ENCODE measurements around the gene EIF1. TPM values are rescaled to one million over a fixed set of nuclear protein-coding genes. Genes with fewer than 3 reads are reported as not detected.

EIF1 gene
- total RNA-seq, 1 experiment from 2014 or later = 1,945 TPM

GRCh38 chr17:41728056-41728455, 39.4 kb downstream of the EIF1 start:
- ChIA-PET POLR2A (interaction anchor here (1.4 kb wide), 1 partner anchor 38 kb away, joined by 3 read pairs; no protein-coding TSS in a partner anchor), CTCF (interaction anchor here (0.5 to 0.6 kb wide), 2 partner anchors 16 to 18 kb away, joined by 3 read pairs; no protein-coding TSS in a partner anchor)
- H3K4me3 Mint-ChIP-seq (ENCODE audit: unreplicated experiment) = no peak overlapping the region
- TF ChIP-seq, protein P1, sequence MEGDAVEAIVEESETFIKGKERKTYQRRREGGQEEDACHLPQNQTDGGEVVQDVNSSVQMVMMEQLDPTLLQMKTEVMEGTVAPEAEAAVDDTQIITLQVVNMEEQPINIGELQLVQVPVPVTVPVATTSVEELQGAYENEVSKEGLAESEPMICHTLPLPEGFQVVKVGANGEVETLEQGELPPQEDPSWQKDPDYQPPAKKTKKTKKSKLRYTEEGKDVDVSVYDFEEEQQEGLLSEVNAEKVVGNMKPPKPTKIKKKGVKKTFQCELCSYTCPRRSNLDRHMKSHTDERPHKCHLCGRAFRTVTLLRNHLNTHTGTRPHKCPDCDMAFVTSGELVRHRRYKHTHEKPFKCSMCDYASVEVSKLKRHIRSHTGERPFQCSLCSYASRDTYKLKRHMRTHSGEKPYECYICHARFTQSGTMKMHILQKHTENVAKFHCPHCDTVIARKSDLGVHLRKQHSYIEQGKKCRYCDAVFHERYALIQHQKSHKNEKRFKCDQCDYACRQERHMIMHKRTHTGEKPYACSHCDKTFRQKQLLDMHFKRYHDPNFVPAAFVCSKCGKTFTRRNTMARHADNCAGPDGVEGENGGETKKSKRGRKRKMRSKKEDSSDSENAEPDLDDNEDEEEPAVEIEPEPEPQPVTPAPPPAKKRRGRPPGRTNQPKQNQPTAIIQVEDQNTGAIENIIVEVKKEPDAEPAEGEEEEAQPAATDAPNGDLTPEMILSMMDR (IDR thresholded peaks at IDR 0.05; ENCODE audit: unreplicated experiment) = no peak
- H3K4me1 Mint-ChIP-seq (ENCODE audit: insufficient read depth, unreplicated experiment) = peaks cover 6% of the 10 kb centered on the region
- H3K27me3 Mint-ChIP-seq (ENCODE audit: insufficient read depth, unreplicated experiment) = peaks cover 25% of the 10 kb centered on the region
- H3K36me3 Mint-ChIP-seq (ENCODE audit: insufficient read depth, unreplicated experiment) = no peaks in the 10 kb centered on the region
- BruUV-seq (replicated peaks) = no TSS peak
- H3K27ac Mint-ChIP-seq (ENCODE audit: low read depth, unreplicated experiment) = no peak overlapping the region
- intact Hi-C loops (cut with micrococcal nuclease) = no loop called here
- DNase-seq (ENCODE audit: unreplicated experiment) = no peak
- H3K9me3 Mint-ChIP-seq (ENCODE audit: unreplicated experiment) = no peaks in the 10 kb centered on the region

DNA sequence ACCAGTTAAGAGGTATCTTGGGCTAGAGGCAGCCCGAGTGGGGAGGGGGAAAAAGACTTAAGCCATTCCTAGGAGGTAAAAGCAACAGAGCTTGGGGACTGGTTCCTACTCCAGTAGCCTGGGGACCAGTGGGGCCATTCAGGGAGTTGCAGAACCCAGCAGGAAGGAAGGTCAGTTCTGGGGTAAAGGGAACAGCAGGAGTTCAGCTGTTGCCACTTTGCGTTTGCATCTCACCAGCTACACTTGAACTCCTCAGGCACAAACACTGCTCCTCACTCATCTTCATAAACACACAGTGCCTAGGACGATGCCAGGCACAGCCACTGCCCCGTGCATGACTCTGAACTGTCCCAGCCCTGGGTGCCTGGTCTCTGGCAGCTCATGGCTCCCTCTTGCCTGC, 41.8 kb downstream of the EIF1 start:
- TF ChIP-seq, protein P1 (IDR thresholded peaks at IDR 0.05; ENCODE audit: unreplicated experiment) = no peak
- ChIA-PET CTCF (interaction anchor here (0.6 to 1.1 kb wide), 5 partner anchors 9 to 183 kb away, joined by 3 to 4 read pairs (median 3); no protein-coding TSS in a partner anchor), POLR2A (interaction anchor here (1.0 kb wide), 1 partner anchor 42 kb away, joined by 4 read pairs; the partner anchor contains the start of gene EIF1)

DNA sequence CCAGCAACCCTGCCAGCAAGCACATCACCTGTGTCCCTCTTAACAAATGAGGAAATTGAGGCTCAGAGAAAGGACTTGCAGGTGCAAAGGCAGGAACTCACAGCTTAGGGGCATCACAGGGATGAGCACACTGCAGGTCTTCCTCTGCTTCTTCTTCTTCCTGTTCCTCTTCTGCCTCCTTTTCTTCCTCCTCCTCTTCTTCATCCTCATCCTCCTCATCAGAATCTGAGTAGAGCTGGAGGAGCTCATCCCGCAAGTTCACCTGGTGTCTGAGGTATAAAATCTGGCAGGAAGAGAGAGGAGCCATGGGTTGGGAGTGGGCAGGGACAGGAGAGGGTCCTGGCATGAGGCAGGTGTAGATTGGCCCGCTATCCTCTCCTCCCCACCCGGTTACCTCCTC, 43.2 kb downstream of the EIF1 start:
- Mint-ChIP-seq H3K27ac (ENCODE audit: low read depth, unreplicated experiment) (no peak overlapping the region), H3K4me1 (ENCODE audit: insufficient read depth, unreplicated experiment) (peaks cover 3% of the 10 kb centered on the region), H3K4me3 (ENCODE audit: unreplicated experiment) (no peak overlapping the region), H3K36me3 (ENCODE audit: insufficient read depth, unreplicated experiment) (no peaks in the 10 kb centered on the region), H3K27me3 (ENCODE audit: insufficient read depth, unreplicated experiment) (peaks cover 60% of the 10 kb centered on the region), H3K9me3 (ENCODE audit: unreplicated experiment) (no peaks in the 10 kb centered on the region)
- intact Hi-C loops (cut with micrococcal nuclease) = no loop called here
- POLR2A ChIA-PET = interaction anchor here (0.7 to 1.9 kb wide), 4 partner anchors 43 to 188 kb away, joined by 3 to 6 read pairs (median 6); partner anchors contain the start of genes EIF1 and P3H4
- TF ChIP-seq, protein P1 (IDR thresholded peaks at IDR 0.05; ENCODE audit: unreplicated experiment) = no peak
- BruUV-seq (replicated peaks) = no TSS peak
- CTCF ChIA-PET = interaction anchor here (1.1 to 1.9 kb wide), 2 partner anchors 16 to 70 kb away, joined by 6 to 8 read pairs; no protein-coding TSS in a partner anchor
- DNase-seq (ENCODE audit: unreplicated experiment) = no peak

More for the DNA sequence above, 41.8 kb downstream of the EIF1 start:
- Mint-ChIP-seq H3K9me3 (ENCODE audit: unreplicated experiment) (no peaks in the 10 kb centered on the region), H3K4me1 (ENCODE audit: insufficient read depth, unreplicated experiment) (peaks cover 6% of the 10 kb centered on the region), H3K36me3 (ENCODE audit: insufficient read depth, unreplicated experiment) (no peaks in the 10 kb centered on the region), H3K27ac (ENCODE audit: low read depth, unreplicated experiment) (no peak overlapping the region), H3K4me3 (ENCODE audit: unreplicated experiment) (no peak overlapping the region), H3K27me3 (ENCODE audit: insufficient read depth, unreplicated experiment) (peaks cover 46% of the 10 kb centered on the region)
- intact Hi-C loops (cut with micrococcal nuclease) = no loop called here
- BruUV-seq (replicated peaks) = no TSS peak
- DNase-seq (ENCODE audit: unreplicated experiment) = no peak

GRCh38 chr17:41733348-41734138, 44.9 kb downstream of the EIF1 start:
- peaks cover 10% of the 10 kb centered on the region for H3K4me1 Mint-ChIP-seq (ENCODE audit: insufficient read depth, unreplicated experiment)
- intact Hi-C loops (cut with micrococcal nuclease) = no loop called here
- ChIA-PET CTCF (interaction anchor here (0.8 to 4.7 kb wide), 4 partner anchors 37 to 151 kb away, joined by 3 to 37 read pairs (median 3); no protein-coding TSS in a partner anchor), POLR2A (interaction anchor here (0.6 to 1.9 kb wide), 8 partner anchors 8 to 67 kb away, joined by 3 to 10 read pairs (median 6); partner anchors contain the start of genes EIF1 and JUP)
- no peak for DNase-seq (ENCODE audit: unreplicated experiment)
- H3K4me3 Mint-ChIP-seq (ENCODE audit: unreplicated experiment) = peak overlapping the region; percentile 74
- no peaks in the 10 kb centered on the region for H3K9me3 Mint-ChIP-seq (ENCODE audit: unreplicated experiment)
- TF ChIP-seq, protein P1 (IDR thresholded peaks at IDR 0.05; ENCODE audit: unreplicated experiment) = no peak
- no peak overlapping the region for H3K27ac Mint-ChIP-seq (ENCODE audit: low read depth, unreplicated experiment)
- H3K27me3 Mint-ChIP-seq (ENCODE audit: insufficient read depth, unreplicated experiment) = peaks cover 67% of the 10 kb centered on the region
- no peaks in the 10 kb centered on the region for H3K36me3 Mint-ChIP-seq (ENCODE audit: insufficient read depth, unreplicated experiment)
- no TSS peak for BruUV-seq (replicated peaks)
